ENCODE results near the gene HSF5. TPM values are rescaled to one million over a fixed set of nuclear protein-coding genes. Genes with fewer than 3 reads are reported as not detected.

HSF5 gene
- total RNA-seq, 2 experiments from 2014 or later, result 0.22 TPM; not detected in 1

DNA sequence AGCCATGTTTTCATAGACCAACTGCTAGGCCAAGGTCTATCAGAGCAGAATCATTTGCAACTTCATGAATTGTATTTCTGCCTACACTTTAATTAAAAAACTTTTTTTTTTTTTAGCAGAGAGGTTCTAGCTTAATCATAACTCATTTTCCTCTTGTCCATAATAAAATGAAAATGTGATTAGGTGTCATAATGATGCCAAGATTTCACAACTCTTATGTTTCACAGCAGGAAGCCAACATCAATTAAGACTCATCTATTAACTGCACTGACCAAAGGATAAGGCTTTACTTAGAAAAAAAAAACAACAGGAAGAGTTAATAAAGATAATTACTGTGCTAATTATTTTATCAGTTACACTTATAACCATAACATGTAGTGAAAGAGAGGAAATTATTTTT is 52.0 kb downstream of the HSF5 start:
- POLR2A ChIA-PET, result interaction anchor here (0.8 kb wide), 1 partner anchor 287 kb away, joined by 4 read pairs; no protein-coding TSS in a partner anchor
- no peaks in the 10 kb centered on the region for H3K79me2 ChIP-seq (ENCODE audit: insufficient read depth, low read depth, low read length)
- H3K36me3 ChIP-seq (ENCODE audit: insufficient read depth, low read length), result no peaks in the 10 kb centered on the region
- H4K20me1 ChIP-seq (ENCODE audit: insufficient read depth, low read length), result no peaks in the 10 kb centered on the region
- TF ChIP-seq, protein P1, sequence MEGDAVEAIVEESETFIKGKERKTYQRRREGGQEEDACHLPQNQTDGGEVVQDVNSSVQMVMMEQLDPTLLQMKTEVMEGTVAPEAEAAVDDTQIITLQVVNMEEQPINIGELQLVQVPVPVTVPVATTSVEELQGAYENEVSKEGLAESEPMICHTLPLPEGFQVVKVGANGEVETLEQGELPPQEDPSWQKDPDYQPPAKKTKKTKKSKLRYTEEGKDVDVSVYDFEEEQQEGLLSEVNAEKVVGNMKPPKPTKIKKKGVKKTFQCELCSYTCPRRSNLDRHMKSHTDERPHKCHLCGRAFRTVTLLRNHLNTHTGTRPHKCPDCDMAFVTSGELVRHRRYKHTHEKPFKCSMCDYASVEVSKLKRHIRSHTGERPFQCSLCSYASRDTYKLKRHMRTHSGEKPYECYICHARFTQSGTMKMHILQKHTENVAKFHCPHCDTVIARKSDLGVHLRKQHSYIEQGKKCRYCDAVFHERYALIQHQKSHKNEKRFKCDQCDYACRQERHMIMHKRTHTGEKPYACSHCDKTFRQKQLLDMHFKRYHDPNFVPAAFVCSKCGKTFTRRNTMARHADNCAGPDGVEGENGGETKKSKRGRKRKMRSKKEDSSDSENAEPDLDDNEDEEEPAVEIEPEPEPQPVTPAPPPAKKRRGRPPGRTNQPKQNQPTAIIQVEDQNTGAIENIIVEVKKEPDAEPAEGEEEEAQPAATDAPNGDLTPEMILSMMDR (conservative IDR thresholded peaks at IDR 0.05; ENCODE audit: low read length), result no peak
- TF ChIP-seq EZH2phosphoT487 (IDR thresholded peaks at IDR 0.05; ENCODE audit: borderline replicate concordance, low read depth, low read length), result no peak
- no peak overlapping the region for H2AFZ ChIP-seq (ENCODE audit: low read length)
- no TSS peak for BruUV-seq (replicated peaks)
- no peak overlapping the region for H3K4me2 ChIP-seq (ENCODE audit: low read length)
- intact Hi-C loops (cut with micrococcal nuclease; ENCODE audit: unreplicated experiment), result no loop called here
- DNase-seq (ENCODE audit: low spot score), result no peak
- CTCF ChIA-PET (ENCODE audit: unreplicated experiment), result no interaction called here
- no peaks in the 10 kb centered on the region for H3K9me2 ChIP-seq (ENCODE audit: insufficient read depth, low read length)
- no peaks in the 10 kb centered on the region for H3K9me3 ChIP-seq (ENCODE audit: low read length)
- H3K4me3 ChIP-seq (ENCODE audit: low read depth, low read length, poor library complexity, severe bottlenecking), result no peak overlapping the region
- H3K4me1 ChIP-seq (ENCODE audit: insufficient read depth, low read length, poor library complexity, severe bottlenecking), result no peaks in the 10 kb centered on the region
- H3K27ac ChIP-seq (ENCODE audit: low read depth, low read length, poor library complexity, severe bottlenecking), result no peak overlapping the region

DNA sequence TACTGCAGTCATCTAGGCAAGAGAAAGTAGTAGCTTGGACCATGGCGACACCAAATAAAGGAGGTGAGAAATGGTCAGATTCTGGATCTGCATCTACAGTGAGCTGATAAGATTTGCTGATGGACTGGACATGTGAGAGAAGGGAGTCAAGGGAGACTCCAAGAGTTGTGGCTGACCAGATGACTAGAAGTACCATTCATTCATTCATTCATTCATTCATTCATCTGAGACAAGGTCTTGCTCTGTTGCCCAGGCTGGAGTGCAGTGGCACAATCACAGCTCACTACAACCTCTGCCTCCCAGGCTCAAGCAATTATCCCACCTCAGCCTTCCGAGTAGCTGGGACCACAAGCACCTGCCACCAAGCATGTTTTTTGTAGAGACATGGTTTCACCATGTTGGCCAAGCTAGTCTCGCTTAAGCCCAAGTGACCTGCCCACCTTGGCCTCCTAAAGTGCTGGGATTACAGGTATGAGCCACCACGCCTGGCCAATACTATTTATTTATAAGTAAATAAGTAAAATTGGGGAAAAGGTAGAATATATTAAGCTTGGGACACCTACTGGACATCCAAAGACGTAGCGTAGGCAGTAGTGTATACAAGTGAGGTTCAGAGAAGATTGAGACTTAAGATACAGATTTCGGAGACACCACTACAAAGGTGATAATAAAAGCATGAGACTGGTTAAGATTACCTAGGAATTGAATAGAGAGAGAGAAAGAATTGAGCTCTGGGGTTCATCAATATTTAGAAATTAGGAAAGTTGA is 55.2 kb downstream of the HSF5 start:
- no peaks in the 10 kb centered on the region for H3K9me3 ChIP-seq (ENCODE audit: low read length)
- peaks cover 7% of the 10 kb centered on the region for H3K4me1 ChIP-seq (ENCODE audit: insufficient read depth, low read length, poor library complexity, severe bottlenecking)
- H3K4me2 ChIP-seq (ENCODE audit: low read length), result no peak overlapping the region
- H2AFZ ChIP-seq (ENCODE audit: low read length), result no peak overlapping the region
- no peak overlapping the region for H3K4me3 ChIP-seq (ENCODE audit: low read depth, low read length, poor library complexity, severe bottlenecking)
- H3K9me2 ChIP-seq (ENCODE audit: insufficient read depth, low read length), result no peaks in the 10 kb centered on the region
- TF ChIP-seq EZH2phosphoT487 (IDR thresholded peaks at IDR 0.05; ENCODE audit: borderline replicate concordance, low read depth, low read length), result no peak
- TF ChIP-seq, protein P1 (conservative IDR thresholded peaks at IDR 0.05; ENCODE audit: low read length), result peak; percentile 61
- no peaks in the 10 kb centered on the region for H3K79me2 ChIP-seq (ENCODE audit: insufficient read depth, low read depth, low read length)
- intact Hi-C loops (cut with micrococcal nuclease; ENCODE audit: unreplicated experiment), result no loop called here
- BruUV-seq (replicated peaks), result no TSS peak
- H4K20me1 ChIP-seq (ENCODE audit: insufficient read depth, low read length), result no peaks in the 10 kb centered on the region
- CTCF ChIA-PET (ENCODE audit: unreplicated experiment), result no interaction called here
- H3K36me3 ChIP-seq (ENCODE audit: insufficient read depth, low read length), result no peaks in the 10 kb centered on the region
- POLR2A ChIA-PET, result interaction anchor here (0.5 to 0.7 kb wide), 3 partner anchors 36 to 880 kb away, joined by 3 to 4 read pairs (median 3); no protein-coding TSS in a partner anchor
- no peak overlapping the region for H3K27ac ChIP-seq (ENCODE audit: low read depth, low read length, poor library complexity, severe bottlenecking)
- DNase-seq (ENCODE audit: low spot score), result peak; percentile 6

DNA sequence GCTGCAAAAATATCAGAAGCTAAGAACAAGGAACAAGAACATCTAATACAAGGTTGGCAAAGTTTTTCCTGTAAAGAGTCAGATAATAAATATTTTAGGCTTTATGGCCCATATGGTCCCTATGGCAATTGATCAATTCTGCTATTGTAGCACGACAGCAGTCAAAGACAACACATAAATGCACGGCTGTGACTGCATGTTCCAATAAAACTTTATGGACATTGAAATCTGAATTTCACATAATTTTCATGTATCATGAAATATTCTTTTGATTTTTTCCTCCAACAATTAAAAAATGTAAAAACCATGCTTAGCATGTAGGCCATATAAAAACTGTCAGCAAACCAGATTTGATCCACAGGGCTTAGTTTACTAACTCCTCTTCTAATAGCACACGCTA is 60.4 kb downstream of the HSF5 start:
- Histone ChIP-seq H4K20me1 (ENCODE audit: insufficient read depth, low read length) (no peaks in the 10 kb centered on the region), H3K4me1 (ENCODE audit: insufficient read depth, low read length, poor library complexity, severe bottlenecking) (peaks cover 9% of the 10 kb centered on the region), H3K79me2 (ENCODE audit: insufficient read depth, low read depth, low read length) (no peaks in the 10 kb centered on the region), H3K27ac (ENCODE audit: low read depth, low read length, poor library complexity, severe bottlenecking) (no peak overlapping the region), H3K4me2 (ENCODE audit: low read length) (peak overlapping the region; percentile 36), H3K9me2 (ENCODE audit: insufficient read depth, low read length) (no peaks in the 10 kb centered on the region), H3K36me3 (ENCODE audit: insufficient read depth, low read length) (no peaks in the 10 kb centered on the region), H2AFZ (ENCODE audit: low read length) (peak overlapping the region; percentile 60; the same call in 1 of the 2 replicates), H3K9me3 (ENCODE audit: low read length) (no peaks in the 10 kb centered on the region), H3K4me3 (ENCODE audit: low read depth, low read length, poor library complexity, severe bottlenecking) (no peak overlapping the region)
- DNase-seq (ENCODE audit: low spot score), result no peak
- TF ChIP-seq, protein P1 (conservative IDR thresholded peaks at IDR 0.05; ENCODE audit: low read length), result no peak
- no peak for TF ChIP-seq EZH2phosphoT487 (IDR thresholded peaks at IDR 0.05; ENCODE audit: borderline replicate concordance, low read depth, low read length)
- CTCF ChIA-PET (ENCODE audit: unreplicated experiment), result no interaction called here
- POLR2A ChIA-PET, result interaction anchor here (0.6 to 1.3 kb wide), 5 partner anchors 11 to 208 kb away, joined by 3 to 5 read pairs (median 3); no protein-coding TSS in a partner anchor
- intact Hi-C loops (cut with micrococcal nuclease; ENCODE audit: unreplicated experiment), result no loop called here
- BruUV-seq (replicated peaks), result no TSS peak
